ENCODE results near the gene DDX25.

DDX25 gene

GRCh38 chr11:125978181-125978716, 73.9 kb downstream of the DDX25 start:
- DNase-seq (ENCODE audit: low spot score): no peak
